ENCODE results near the gene BTBD19.

The BTBD19 gene

DNA sequence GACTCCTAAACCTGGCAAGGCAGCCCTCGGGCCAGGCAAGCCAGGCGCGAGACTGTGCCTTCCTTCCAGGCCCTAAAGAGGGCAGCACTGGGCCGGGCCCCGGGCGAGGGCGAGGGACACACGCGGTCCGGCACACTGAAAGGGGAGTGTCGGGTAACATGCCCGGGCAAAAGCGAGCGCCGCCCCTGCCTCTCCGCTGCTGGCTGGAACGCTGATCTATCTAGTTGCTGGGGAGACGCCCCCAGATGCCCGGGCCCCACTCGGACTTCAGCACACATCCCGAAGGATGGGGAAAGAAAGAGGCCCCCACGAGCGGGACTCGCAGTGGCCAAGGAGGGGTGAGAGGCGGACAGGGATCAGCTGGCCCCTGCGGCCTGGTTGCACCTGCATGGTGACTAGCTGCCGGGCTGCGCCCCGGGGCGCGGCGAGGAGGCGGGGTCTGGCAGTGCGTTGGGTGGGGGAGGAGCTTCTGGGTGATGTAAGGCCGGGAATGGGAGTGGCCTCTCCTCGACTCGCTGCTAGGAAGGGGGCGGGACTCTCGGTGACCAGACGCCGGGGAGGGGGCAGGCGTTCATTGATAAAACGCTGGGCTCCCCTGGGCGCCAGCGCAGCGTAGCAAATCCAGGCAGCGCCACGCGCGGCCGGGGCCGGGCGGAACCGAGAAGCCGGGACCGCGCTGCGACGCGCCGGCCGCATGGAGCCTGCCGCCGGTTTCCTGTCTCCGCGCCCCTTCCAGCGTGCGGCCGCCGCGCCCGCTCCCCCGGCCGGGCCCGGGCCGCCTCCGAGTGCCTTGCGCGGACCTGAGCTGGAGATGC is 8.3 kb upstream of the BTBD19 start, which contains the start of gene PLK3:
Gene PLK3 (plus strand): TSS at position 608 of the 815 bp plus-strand sequence. CDS start 87 bp downstream, at position 695.
- DNase-seq (ENCODE audit: low read depth), result peak; percentile 99
- TF ChIP-seq CTCF (conservative IDR thresholded peaks at IDR 0.05; ENCODE audit: low read depth, low read length), result peak; percentile 91
- H3K4me3 ChIP-seq (ENCODE audit: low read depth, low read length), result peak within 1 kb of the TSS; percentile 90

GRCh38 chr1:44801491-44802305 is 6.6 kb upstream of the BTBD19 start:
- no peak for DNase-seq (ENCODE audit: low read depth)

DNA sequence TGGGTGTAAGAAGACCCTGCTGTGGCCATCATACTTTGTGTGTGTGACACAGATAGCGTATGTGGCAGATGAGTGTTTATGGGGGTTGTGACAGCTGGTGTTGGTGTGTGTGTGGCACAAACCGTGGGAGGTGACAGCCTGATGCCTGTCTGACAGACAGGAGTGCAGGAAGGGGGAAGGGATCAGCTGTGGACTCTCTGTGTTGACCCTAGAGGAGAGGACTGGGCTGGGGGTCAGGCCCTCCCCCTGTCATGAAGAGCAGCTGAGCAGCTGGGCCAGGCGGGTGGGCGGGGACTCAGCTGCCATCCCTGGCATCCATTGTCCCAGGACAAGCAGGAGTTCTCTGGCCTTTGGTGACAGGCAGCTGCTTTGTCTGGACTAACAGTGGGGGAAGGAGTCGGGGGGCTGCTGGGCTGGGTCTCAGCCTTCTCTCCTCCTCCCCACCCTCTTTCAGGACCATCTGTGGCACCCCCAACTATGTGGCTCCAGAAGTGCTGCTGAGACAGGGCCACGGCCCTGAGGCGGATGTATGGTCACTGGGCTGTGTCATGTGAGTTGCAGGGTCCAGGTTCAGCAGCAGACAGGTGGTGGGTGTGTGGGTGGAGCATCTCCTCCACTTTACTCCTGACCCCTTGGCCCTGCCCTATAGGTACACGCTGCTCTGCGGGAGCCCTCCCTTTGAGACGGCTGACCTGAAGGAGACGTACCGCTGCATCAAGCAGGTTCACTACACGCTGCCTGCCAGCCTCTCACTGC is 5.8 kb upstream of the BTBD19 start:
- TF ChIP-seq CTCF (conservative IDR thresholded peaks at IDR 0.05; ENCODE audit: low read depth, low read length), result no peak
- peak overlapping the region; percentile 90 for H3K4me3 ChIP-seq (ENCODE audit: low read depth, low read length)
- no peak for DNase-seq (ENCODE audit: low read depth)

More at GRCh38 chr1:44801491-44802305, 6.6 kb upstream of the BTBD19 start:
- peak overlapping the region; percentile 90 for H3K4me3 ChIP-seq (ENCODE audit: low read depth, low read length)
- TF ChIP-seq CTCF (conservative IDR thresholded peaks at IDR 0.05; ENCODE audit: low read depth, low read length), result no peak

- no peak for TF ChIP-seq CTCF (conservative IDR thresholded peaks at IDR 0.05; ENCODE audit: low read depth, low read length)
- H3K4me3 ChIP-seq (ENCODE audit: low read depth, low read length), result peak overlapping the region; percentile 90
- no peak for DNase-seq (ENCODE audit: low read depth)
These were observed 5.3 kb upstream of the BTBD19 start for GRCh38 chr1:44803062-44803311.

DNA sequence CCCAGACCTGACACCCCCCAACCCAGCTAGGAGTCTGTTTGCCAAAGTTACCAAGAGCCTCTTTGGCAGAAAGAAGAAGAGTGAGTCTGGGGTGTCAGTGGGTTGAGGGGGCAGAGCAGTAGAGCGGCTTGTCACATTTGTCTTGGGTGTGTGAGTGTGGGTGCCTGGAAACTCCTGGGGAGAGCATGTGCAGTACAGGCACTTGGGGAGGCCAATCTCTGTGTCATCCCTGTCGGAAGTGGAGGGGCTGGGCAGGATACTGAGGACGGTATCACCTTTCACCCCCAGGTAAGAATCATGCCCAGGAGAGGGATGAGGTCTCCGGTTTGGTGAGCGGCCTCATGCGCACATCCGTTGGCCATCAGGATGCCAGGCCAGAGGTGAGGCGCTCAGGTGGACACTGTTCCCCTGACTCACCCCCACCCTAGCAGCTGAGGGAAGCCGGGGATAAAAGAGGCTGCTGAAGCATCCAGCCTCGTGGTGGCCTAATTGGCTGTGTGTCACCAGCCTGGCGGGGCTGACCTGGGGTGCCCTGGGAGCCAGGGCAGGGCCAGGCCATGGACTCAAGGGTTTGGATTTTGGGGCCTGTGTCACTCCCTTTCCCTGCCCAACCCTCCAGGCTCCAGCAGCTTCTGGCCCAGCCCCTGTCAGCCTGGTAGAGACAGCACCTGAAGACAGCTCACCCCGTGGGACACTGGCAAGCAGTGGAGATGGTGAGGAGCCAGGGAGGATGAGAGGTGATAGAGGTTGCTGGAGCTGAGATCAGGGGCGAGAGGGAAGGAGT is 4.8 kb upstream of the BTBD19 start:
- DNase-seq (ENCODE audit: low read depth), result no peak
- peak overlapping the region; percentile 90 for H3K4me3 ChIP-seq (ENCODE audit: low read depth, low read length)
- TF ChIP-seq CTCF (conservative IDR thresholded peaks at IDR 0.05; ENCODE audit: low read depth, low read length), result no peak

DNA sequence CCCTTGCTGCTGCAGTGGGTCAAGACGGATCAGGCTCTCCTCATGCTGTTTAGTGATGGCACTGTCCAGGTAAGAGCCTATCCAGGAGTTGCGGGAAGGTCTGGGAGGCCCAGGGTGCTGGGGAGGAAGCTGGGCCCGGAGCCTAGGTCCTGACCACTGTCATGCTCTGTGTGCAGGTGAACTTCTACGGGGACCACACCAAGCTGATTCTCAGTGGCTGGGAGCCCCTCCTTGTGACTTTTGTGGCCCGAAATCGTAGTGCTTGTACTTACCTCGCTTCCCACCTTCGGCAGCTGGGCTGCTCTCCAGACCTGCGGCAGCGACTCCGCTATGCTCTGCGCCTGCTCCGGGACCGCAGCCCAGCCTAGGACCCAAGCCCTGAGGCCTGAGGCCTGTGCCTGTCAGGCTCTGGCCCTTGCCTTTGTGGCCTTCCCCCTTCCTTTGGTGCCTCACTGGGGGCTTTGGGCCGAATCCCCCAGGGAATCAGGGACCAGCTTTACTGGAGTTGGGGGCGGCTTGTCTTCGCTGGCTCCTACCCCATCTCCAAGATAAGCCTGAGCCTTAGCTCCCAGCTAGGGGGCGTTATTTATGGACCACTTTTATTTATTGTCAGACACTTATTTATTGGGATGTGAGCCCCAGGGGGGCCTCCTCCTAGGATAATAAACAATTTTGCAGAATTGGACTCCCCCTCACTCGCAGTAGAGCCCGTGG is 2.9 kb upstream of the BTBD19 start:
- peak; percentile 35 for TF ChIP-seq CTCF (conservative IDR thresholded peaks at IDR 0.05; ENCODE audit: low read depth, low read length)
- no peak overlapping the region for H3K4me3 ChIP-seq (ENCODE audit: low read depth, low read length)
- DNase-seq (ENCODE audit: low read depth), result no peak

Measured in choroid plexus epithelial cell (primary cell).